ENCODE data around the gene PTPRS.

GRCh38 chr19:5332501-5332900 lies 8.1 kb downstream of the PTPRS start:
- no peak for TF ChIP-seq CTCF (IDR thresholded peaks at IDR 0.05; ENCODE audit: control extremely low read depth in 1 of 3, insufficient read depth in 1 of 3, low read depth in 1 of 3, low read length in 3 of 3)
- no peak for TF ChIP-seq TCF12 (IDR thresholded peaks at IDR 0.05; ENCODE audit: low read depth, low read length)
- 0 out of 2 replicates have a peak, but pooled peaks have one; percentile 26 for TF ChIP-seq TEAD4 (IDR thresholded peaks at IDR 0.05; ENCODE audit: low read depth, low read length)
- no peak for TF ChIP-seq EZH2 (IDR thresholded peaks at IDR 0.05; ENCODE audit: low read depth, low read length, severe bottlenecking)
- no peak for TF ChIP-seq EP300 (IDR thresholded peaks at IDR 0.05; ENCODE audit: borderline replicate concordance in 1 of 2, low read depth in 2 of 2, low read length in 2 of 2)
- no peak for TF ChIP-seq BRCA1 (IDR thresholded peaks at IDR 0.05; ENCODE audit: low read depth, low read length)
- TF ChIP-seq RAD21 (IDR thresholded peaks at IDR 0.05 in 1 of 2, conservative IDR thresholded peaks at IDR 0.05 in 1 of 2; ENCODE audit: low read depth in 2 of 2, low read length in 2 of 2): no peak
- TF ChIP-seq, protein P1, sequence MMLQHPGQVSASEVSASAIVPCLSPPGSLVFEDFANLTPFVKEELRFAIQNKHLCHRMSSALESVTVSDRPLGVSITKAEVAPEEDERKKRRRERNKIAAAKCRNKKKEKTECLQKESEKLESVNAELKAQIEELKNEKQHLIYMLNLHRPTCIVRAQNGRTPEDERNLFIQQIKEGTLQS (IDR thresholded peaks at IDR 0.05; ENCODE audit: insufficient read depth, low read depth, low read length): no peak
- TF ChIP-seq CHD2 (IDR thresholded peaks at IDR 0.05; ENCODE audit: low read length): no peak
- no peak for TF ChIP-seq CEBPB (IDR thresholded peaks at IDR 0.05; ENCODE audit: low read depth, low read length)

All from H1 (cell line).